SK-N-SH treated with all-trans-retinoic acid at 6 μM for 48 hours (cell line): Measurements from ENCODE around the gene ATP2B3.

Experiments used
- SNAI2 ChIP-seq: fragments of 250-450 bp; sonication (Bioruptor Pico); IDR thresholded peaks from 2 replicates; pipeline ENCODE4 v1.5.0; 2020; ENCODE audit warnings: mild to moderate bottlenecking, moderate library complexity
- ZC3H10 ChIP-seq: fragments of 250-450 bp; sonication (Bioruptor Pico); IDR thresholded peaks from 2 replicates; pipeline ENCODE4 v1.5.1; 2021; ENCODE audit warnings: mild to moderate bottlenecking, moderate library complexity
- ZNF565 ChIP-seq: fragments of 450-650 bp; formaldehyde crosslinking; conservative IDR thresholded peaks from 2 replicates; pipeline ENCODE4 v1.5.0; 2020; ENCODE audit warnings: low read depth, mild to moderate bottlenecking, moderate library complexity
- ZNF8 ChIP-seq: fragments of 450-650 bp; formaldehyde crosslinking; IDR thresholded peaks from 2 replicates; pipeline ENCODE4 v1.5.0; 2020; ENCODE audit warnings: mild to moderate bottlenecking, moderate library complexity

DNA sequence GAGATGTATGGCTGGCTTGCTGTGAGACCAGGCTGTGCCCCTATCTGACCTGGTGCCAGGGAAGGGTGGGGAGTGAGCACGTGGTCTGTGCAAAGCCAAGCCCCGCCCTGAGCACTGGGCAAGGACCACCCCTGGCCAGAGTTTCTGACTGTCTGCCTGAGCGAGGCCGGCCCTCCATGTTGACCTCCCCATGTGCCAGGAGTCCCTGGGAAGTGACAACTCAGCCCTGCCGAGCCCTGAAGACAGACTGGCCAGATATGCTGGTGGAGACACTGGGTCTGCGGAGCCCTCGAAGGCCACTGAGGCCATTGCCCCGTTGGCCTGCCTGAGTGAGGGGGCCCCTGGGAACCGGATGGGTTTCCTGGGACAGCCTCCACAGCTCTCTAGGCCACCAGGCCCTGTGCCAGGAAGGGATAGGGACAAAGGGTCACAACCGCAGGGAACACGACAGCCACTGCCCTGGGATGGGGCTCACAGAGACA, 29.8 kb upstream of the ATP2B3 start:
- TF ChIP-seq ZNF8 (CRISPR knock-in tag), result no peak
- no peak for TF ChIP-seq ZNF565 (CRISPR knock-in tag)
- no peak for TF ChIP-seq ZC3H10 (CRISPR knock-in tag)
- TF ChIP-seq SNAI2 (CRISPR knock-in tag), result no peak
